GM12872 (cell line): ENCODE results near the gene FAM168A.

Source experiments
- CTCF ChIP-seq: IDR thresholded peaks from 3 replicates; pipeline ENCODE4 v1.5.1; 2011; ENCODE audit warnings: low read depth, mild to moderate bottlenecking, low read length, moderate library complexity; ENCODE audit not compliant: insufficient read depth

Gene FAM168A

GRCh38 chr11:73393479-73394415 is 204.2 kb downstream of the FAM168A start:
- peak; percentile 88 for TF ChIP-seq CTCF

GRCh38 chr11:73393011-73393380 is 204.9 kb downstream of the FAM168A start:
- TF ChIP-seq CTCF: no peak

- no peak for TF ChIP-seq CTCF
Measured at GRCh38 chr11:73392108-73393010, 205.6 kb downstream of the FAM168A start.

GRCh38 chr11:73391665-73392064 is 206.2 kb downstream of the FAM168A start:
- TF ChIP-seq CTCF: no peak

GRCh38 chr11:73390601-73391565 is 207.0 kb downstream of the FAM168A start:
- TF ChIP-seq CTCF: no peak

- TF ChIP-seq CTCF: no peak
Measured at GRCh38 chr11:73389916-73390315, 208.0 kb downstream of the FAM168A start.
